ENCODE data around the gene CD70.

- TF ChIP-seq, protein P1, sequence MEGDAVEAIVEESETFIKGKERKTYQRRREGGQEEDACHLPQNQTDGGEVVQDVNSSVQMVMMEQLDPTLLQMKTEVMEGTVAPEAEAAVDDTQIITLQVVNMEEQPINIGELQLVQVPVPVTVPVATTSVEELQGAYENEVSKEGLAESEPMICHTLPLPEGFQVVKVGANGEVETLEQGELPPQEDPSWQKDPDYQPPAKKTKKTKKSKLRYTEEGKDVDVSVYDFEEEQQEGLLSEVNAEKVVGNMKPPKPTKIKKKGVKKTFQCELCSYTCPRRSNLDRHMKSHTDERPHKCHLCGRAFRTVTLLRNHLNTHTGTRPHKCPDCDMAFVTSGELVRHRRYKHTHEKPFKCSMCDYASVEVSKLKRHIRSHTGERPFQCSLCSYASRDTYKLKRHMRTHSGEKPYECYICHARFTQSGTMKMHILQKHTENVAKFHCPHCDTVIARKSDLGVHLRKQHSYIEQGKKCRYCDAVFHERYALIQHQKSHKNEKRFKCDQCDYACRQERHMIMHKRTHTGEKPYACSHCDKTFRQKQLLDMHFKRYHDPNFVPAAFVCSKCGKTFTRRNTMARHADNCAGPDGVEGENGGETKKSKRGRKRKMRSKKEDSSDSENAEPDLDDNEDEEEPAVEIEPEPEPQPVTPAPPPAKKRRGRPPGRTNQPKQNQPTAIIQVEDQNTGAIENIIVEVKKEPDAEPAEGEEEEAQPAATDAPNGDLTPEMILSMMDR (IDR thresholded peaks at IDR 0.05), result no peak
- TF ChIP-seq ZFX (IDR thresholded peaks at IDR 0.05; ENCODE audit: borderline replicate concordance), result no peak
These were observed 35.8 kb upstream of the CD70 start for GRCh38 chr19:6626764-6627163.

Measured in 22Rv1 (cell line).